Sigmoid colon (tissue), 7 donors: ENCODE measurements around the gene AUTS2. TPM values are rescaled to one million over a fixed set of nuclear protein-coding genes. Genes with fewer than 3 reads are reported as not detected.

Experiments used
- DNase-seq: peaks from one replicate; pipeline ENCODE4 v3.0.0-alpha.2; 2019
- H3K27ac ChIP-seq, 4 donors: fragments of 200-600 bp; sonication (generic); one replicate each; pipeline ENCODE4 v1.5.1; 2016 to 2019; ENCODE audit warnings: mild to moderate bottlenecking in 1 of 4
- H3K27me3 ChIP-seq, 3 donors: fragments of 200-600 bp; sonication (generic); one replicate each; pipeline ENCODE4 v1.5.1; 2019; ENCODE audit warnings: mild to moderate bottlenecking in 1 of 3
- H3K36me3 ChIP-seq, 4 donors: fragments of 200-600 bp; sonication (generic); one replicate each; pipeline ENCODE4 v1.5.1; 2016 to 2019
- H3K4me1 ChIP-seq, 4 donors: fragments of 200-600 bp; sonication (generic); one replicate each; pipeline ENCODE4 v1.5.1; 2017 to 2019
- H3K4me3 ChIP-seq, 4 donors: fragments of 200-600 bp; sonication (generic); one replicate each; pipeline ENCODE4 v1.5.1; 2017 to 2019; ENCODE audit warnings: mild to moderate bottlenecking in 2 of 4, moderate library complexity in 1 of 4
- H3K9me3 ChIP-seq, 4 donors: fragments of 200-600 bp in 3 of 4; sonication (generic) in 3 of 4; one replicate each; pipeline versions ENCODE4 v1.5.1 to v1.6.1; 2013 to 2019
- CTCF ChIP-seq, 4 experiments: fragments of 450-650 bp in 3 of 4; fragments of 200-600 bp in 1 of 4; IDR thresholded peaks; one replicate each; pipeline ENCODE4 v1.5.1; 2016 to 2019; ENCODE audit warnings: antibody characterized with exemption in 4 of 4, mild to moderate bottlenecking in 3 of 4, moderate library complexity in 2 of 4
- EP300 ChIP-seq, 4 donors: sonication (generic); formaldehyde crosslinking; IDR thresholded peaks; one replicate each; pipeline ENCODE4 v1.6.1; 2017; ENCODE audit warnings: antibody characterized with exemption in 4 of 4
- POLR2A ChIP-seq, 2 donors: fragments of 450-650 bp; IDR thresholded peaks; one replicate each; pipeline ENCODE4 v1.6.1; 2016; ENCODE audit warnings: antibody characterized with exemption in 2 of 2, mild to moderate bottlenecking in 2 of 2, moderate library complexity in 2 of 2
- POLR2AphosphoS5 ChIP-seq, 4 donors: sonication (generic); formaldehyde crosslinking; IDR thresholded peaks; one replicate each; pipeline ENCODE4 v1.6.1; 2017; ENCODE audit warnings: antibody characterized with exemption in 4 of 4
- WGBS, 2 donors: extraction: QIAGEN DNeasy Blood & Tissue Kit; methylation state at CpG; one replicate each; pipeline ENCODE4 v1.1.7; 2013; 5-methylcytosine and 5-hydroxymethylcytosine counted together
- intact Hi-C: fragments of 100-400 bp; cut with DNase I; formaldehyde crosslinking; loops from one replicate; pipeline ENCODE4 v1.15.1; 2023
- polyA plus RNA-seq, 3 donors: library from polyadenylated mRNA; stranded (reverse); fragments of 200-250 nt; gene quantifications; one replicate each; pipeline ENCODE4 v1.2.3, GENCODE V29; 2013
- total RNA-seq, 4 donors: library from RNA; depleted of rRNA; stranded (reverse); fragments of >200 nt; gene quantifications; one replicate each; pipeline ENCODE4 v1.1.0, GENCODE V29; 2016
- donor health status: healthy with polysubstance abuse.
- donor health status: Bipolar disorder and iron deficiency.
- donor health status: healthy.

AUTS2 gene
- total and polyA plus RNA-seq, 7 donors = 3.6 to 55.7 (median 25.5) TPM

- Histone ChIP-seq H3K4me1 (no peaks in the 10 kb centered on the region), H3K27ac (no peak overlapping the region), H3K9me3 (no peaks in the 10 kb centered on the region), H3K4me3 (no peak overlapping the region), H3K36me3 (peaks cover 0 to 3% (median 0%) of the 10 kb centered on the region in 4 donors), H3K27me3 (no peaks in the 10 kb centered on the region)
- no peak for DNase-seq
- WGBS, 2 donors = 91 to 93% methylated on average over 7 of the region's 7 CpGs
- intact Hi-C loops = no loop called here
- TF ChIP-seq EP300 (IDR thresholded peaks at IDR 0.05) = no peak
- TF ChIP-seq POLR2A (IDR thresholded peaks at IDR 0.05) = no peak
- TF ChIP-seq POLR2AphosphoS5 (IDR thresholded peaks at IDR 0.05) = no peak
- no peak for TF ChIP-seq CTCF (IDR thresholded peaks at IDR 0.05)
Measured at GRCh38 chr7:70607281-70607680, 1009.0 kb downstream of the AUTS2 start.

GRCh38 chr7:70607759-70608158 is 1009.5 kb downstream of the AUTS2 start:
- no peak for TF ChIP-seq POLR2A (IDR thresholded peaks at IDR 0.05)
- WGBS, 2 donors = 91 to 93% methylated on average over 1 of the region's 1 CpG
- no peaks in the 10 kb centered on the region for H3K4me1 ChIP-seq
- H3K9me3 ChIP-seq = no peaks in the 10 kb centered on the region
- no peak for DNase-seq
- H3K4me3 ChIP-seq = no peak overlapping the region
- no peaks in the 10 kb centered on the region for H3K27me3 ChIP-seq
- H3K27ac ChIP-seq = no peak overlapping the region
- H3K36me3 ChIP-seq = peaks cover 0 to 3% (median 0%) of the 10 kb centered on the region in 4 donors
- intact Hi-C loops = no loop called here

DNA sequence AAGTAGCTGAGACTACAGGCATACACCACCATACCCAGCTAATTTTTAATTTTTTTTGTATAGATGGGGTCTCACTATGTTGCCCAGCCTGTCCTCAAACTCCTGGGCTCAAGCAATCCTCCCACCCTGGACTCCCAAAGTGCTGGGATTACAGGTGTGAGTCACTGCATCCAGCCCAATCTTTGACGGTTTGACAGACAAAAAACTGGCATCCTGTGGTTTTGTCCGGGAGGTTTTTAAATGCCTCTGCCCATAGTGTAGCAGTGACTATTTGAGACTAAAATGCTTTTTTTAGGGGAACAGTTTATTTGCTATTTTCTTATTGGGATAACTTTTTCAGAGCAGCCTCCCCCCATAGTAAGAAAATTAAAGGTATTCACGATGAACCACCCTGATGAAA is 1010.0 kb downstream of the AUTS2 start:
- Histone ChIP-seq H3K4me3 (no peak overlapping the region), H3K27me3 (no peaks in the 10 kb centered on the region), H3K36me3 (peaks cover 0 to 3% (median 0%) of the 10 kb centered on the region in 4 donors), H3K27ac (no peak overlapping the region), H3K4me1 (no peaks in the 10 kb centered on the region), H3K9me3 (no peaks in the 10 kb centered on the region)
- 82 to 86% methylated on average over 3 of the region's 3 CpGs for WGBS, 2 donors
- TF ChIP-seq EP300 (IDR thresholded peaks at IDR 0.05) (no peak), POLR2AphosphoS5 (IDR thresholded peaks at IDR 0.05) (no peak), CTCF (IDR thresholded peaks at IDR 0.05) (no peak), POLR2A (IDR thresholded peaks at IDR 0.05) (no peak)
- DNase-seq = no peak
- intact Hi-C loops = no loop called here

DNA sequence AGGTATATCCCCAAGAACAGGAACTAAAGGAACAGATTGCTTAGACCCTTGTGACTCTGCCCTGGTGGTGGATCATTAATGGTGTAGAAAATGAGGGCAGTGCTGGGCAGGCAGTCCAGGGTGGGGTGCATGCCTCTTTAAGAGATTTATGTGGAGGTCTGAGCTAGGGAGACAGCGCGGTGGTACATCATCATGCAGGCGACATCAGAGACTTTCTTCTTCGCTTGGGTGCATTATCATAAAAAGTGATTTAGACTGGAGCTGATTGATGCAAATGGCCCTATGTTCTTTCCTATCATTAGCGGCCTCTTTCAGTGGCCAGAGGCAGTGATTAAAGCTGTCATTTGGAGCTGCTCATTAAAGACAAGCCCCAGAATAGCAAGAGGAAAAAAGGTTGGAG is 1014.5 kb downstream of the AUTS2 start:
- TF ChIP-seq EP300 (IDR thresholded peaks at IDR 0.05) (no peak), POLR2A (IDR thresholded peaks at IDR 0.05) (no peak), CTCF (IDR thresholded peaks at IDR 0.05) (no peak), POLR2AphosphoS5 (IDR thresholded peaks at IDR 0.05) (no peak)
- no peak for DNase-seq
- H3K9me3 ChIP-seq = no peaks in the 10 kb centered on the region
- WGBS, 2 donors = 97 to 98% methylated on average over 5 of the region's 5 CpGs
- intact Hi-C loops = no loop called here
- no peaks in the 10 kb centered on the region for H3K36me3 ChIP-seq
- H3K4me3 ChIP-seq = no peak overlapping the region
- H3K27me3 ChIP-seq = no peaks in the 10 kb centered on the region
- H3K4me1 ChIP-seq = peaks cover 0 to 16% (median 14%) of the 10 kb centered on the region in 4 donors
- H3K27ac ChIP-seq = no peak overlapping the region

- H3K27ac ChIP-seq = peak overlapping the region in 3 of 4 donors; percentile 53 to 63 (median 58)
- peak; percentile 87 for DNase-seq
- TF ChIP-seq EP300 (IDR thresholded peaks at IDR 0.05) (no peak), POLR2AphosphoS5 (IDR thresholded peaks at IDR 0.05) (peak in 3 of 4 donors; percentile 10 to 69 (median 56))
- H3K9me3 ChIP-seq = no peaks in the 10 kb centered on the region
- 37 to 50% methylated on average over 13 of the region's 13 CpGs for WGBS, 2 donors
- H3K4me1 ChIP-seq = peaks cover 0 to 16% (median 14%) of the 10 kb centered on the region in 4 donors
- intact Hi-C loops = no loop called here
- H3K27me3 ChIP-seq = no peaks in the 10 kb centered on the region
- no peaks in the 10 kb centered on the region for H3K36me3 ChIP-seq
- H3K4me3 ChIP-seq = peak overlapping the region in 2 of 4 donors; percentile 0 to 13
Measured at GRCh38 chr7:70614237-70615045, 1016.2 kb downstream of the AUTS2 start.
